PC-3 (cell line): ENCODE measurements around the gene CLTCL1. TPM values are rescaled to one million over a fixed set of nuclear protein-coding genes. Genes with fewer than 3 reads are reported as not detected.

Experiments
- ATAC-seq: fragments of 200-7000 bp; cut with Tn5 transposase; 2 replicates; pipeline ENCODE4 v1.9.1; 2020; ENCODE audit warnings: mild to moderate bottlenecking, moderate library complexity
- BruUV-seq: library from RNA; stranded (reverse); fragments of 400-500 nt; replicated peaks from 2 replicates; lab custom pipeline; 2021; lab: Mats Ljungman, UMichigan
- CTCF ChIA-PET: fragments of 300-600 bp; sonication (Branson Sonifier 250); formaldehyde crosslinking; loops from one replicate; lab custom pipeline; 2022; ENCODE audit warnings: antibody characterized with exemption; lab: Charles Lee
- POLR2A ChIA-PET: fragments of 300-600 bp; sonication (Branson Sonifier 250); formaldehyde crosslinking; loops from one replicate; lab custom pipeline; 2022; ENCODE audit warnings: antibody characterized with exemption; ENCODE audit not compliant: unreplicated experiment; lab: Charles Lee
- DNase-seq: peaks from one replicate; pipeline ENCODE4 v3.0.0-alpha.2; 2015
- H2AFZ ChIP-seq: fragments of 300-600 bp; sonication (generic); 2 replicates; pipeline ENCODE4 v1.6.0; 2016; ENCODE audit warnings: antibody characterized with exemption, low read length
- H3F3A ChIP-seq: fragments of 300-600 bp; sonication (generic); one replicate; pipeline ENCODE4 v1.6.0; 2017; ENCODE audit warnings: antibody characterized with exemption, low read length, control low read depth, mild to moderate bottlenecking; ENCODE audit not compliant: unreplicated experiment
- H3K27ac ChIP-seq: fragments of 300-600 bp; sonication (generic); 2 replicates; pipeline ENCODE4 v1.5.1; 2016; ENCODE audit warnings: mild to moderate bottlenecking, low read length
- H3K27me3 ChIP-seq: fragments of 300-600 bp; sonication (generic); 2 replicates; pipeline ENCODE4 v1.6.1; 2016; ENCODE audit warnings: low read length, mixed read lengths
- H3K36me3 ChIP-seq: fragments of 300-600 bp; sonication (generic); 2 replicates; pipeline ENCODE4 v1.6.1; 2016; ENCODE audit warnings: low read depth, mixed run types, low read length, mixed read lengths
- H3K4me1 ChIP-seq: fragments of 300-600 bp; sonication (generic); 2 replicates; pipeline ENCODE4 v1.5.1; 2016; ENCODE audit warnings: low read length; ENCODE audit not compliant: insufficient read depth
- H3K4me2 ChIP-seq: fragments of 300-600 bp; sonication (generic); 2 replicates; pipeline ENCODE4 v1.6.0; 2016; ENCODE audit warnings: low read length
- H3K4me3 ChIP-seq: fragments of 300-600 bp; sonication (generic); 2 replicates; pipeline ENCODE4 v1.5.1; 2016; ENCODE audit warnings: mild to moderate bottlenecking, low read length, mixed read lengths
- H3K79me2 ChIP-seq: fragments of 300-600 bp; sonication (generic); 2 replicates; pipeline ENCODE4 v1.6.1; 2017; ENCODE audit warnings: low read length, mixed read lengths
- H3K9ac ChIP-seq: fragments of 300-600 bp; sonication (generic); 2 replicates; pipeline ENCODE4 v1.6.0; 2016; ENCODE audit warnings: mild to moderate bottlenecking, low read length
- H3K9me2 ChIP-seq: fragments of 300-600 bp; sonication (generic); replicated peaks from 2 replicates; pipeline ENCODE4 v1.6.1; 2016; ENCODE audit warnings: mixed run types, low read length, mixed read lengths
- H3K9me3 ChIP-seq: fragments of 300-600 bp; sonication (generic); 2 replicates; pipeline ENCODE4 v1.6.1; 2016; ENCODE audit warnings: low read length, mixed read lengths
- H4K20me1 ChIP-seq: fragments of 300-600 bp; sonication (generic); 2 replicates; pipeline ENCODE4 v1.6.1; 2016; ENCODE audit warnings: low read length, mixed read lengths
- CTCF ChIP-seq: fragments of 300-600 bp; sonication (generic); conservative IDR thresholded peaks from 2 replicates; pipeline ENCODE4 v1.5.1; 2017; ENCODE audit warnings: antibody characterized with exemption, low read depth, mild to moderate bottlenecking, low read length
- EZH2 ChIP-seq: fragments of 300-600 bp; sonication (generic); IDR thresholded peaks from one replicate; pipeline ENCODE4 v1.6.1; 2017; ENCODE audit warnings: antibody characterized with exemption, mild to moderate bottlenecking, low read length; ENCODE audit not compliant: unreplicated experiment
- EZH2phosphoT487 ChIP-seq: fragments of 300-600 bp; sonication (generic); IDR thresholded peaks from 2 replicates; pipeline ENCODE4 v1.6.1; 2018; ENCODE audit warnings: mild to moderate bottlenecking, antibody characterized with exemption, low read length, borderline replicate concordance
- intact Hi-C: fragments of 100-400 bp; cut with micrococcal nuclease; formaldehyde crosslinking; loops from 2 replicates; pipeline ENCODE4 v1.9.0; 2023
- total RNA-seq: library from RNA; depleted of rRNA; stranded (reverse); fragments of >200 nt; gene quantifications from 2 replicates; pipeline ENCODE4 v1.2.3, GENCODE V29; 2014

The CLTCL1 gene
- total RNA-seq, 1 experiment from 2014 or later, result 5.5 TPM

GRCh38 chr22:19179497-19180048, 111.9 kb downstream of the CLTCL1 start:
- Histone ChIP-seq H3K27me3 (no peaks in the 10 kb centered on the region), H3K9me2 (no peaks in the 10 kb centered on the region), H4K20me1 (no peaks in the 10 kb centered on the region), H3K4me1 (no peaks in the 10 kb centered on the region; the same call in 1 of the 2 replicates), H3K79me2 (peaks cover 30% of the 10 kb centered on the region), H2AFZ (peak overlapping the region; percentile 89), H3F3A (no peaks in the 10 kb centered on the region), H3K4me2 (peak overlapping the region; percentile 90), H3K36me3 (no peaks in the 10 kb centered on the region), H3K4me3 (peak overlapping the region; percentile 88), H3K9me3 (no peaks in the 10 kb centered on the region), H3K9ac (peak overlapping the region; percentile 56), H3K27ac (peak overlapping the region; percentile 42)
- intact Hi-C loops, result loop anchor here (2.0 kb wide), 3 partner anchors 35 to 107 kb away; partner anchors contain the start of gene ESS2
- POLR2A ChIA-PET, result interaction anchor here (0.9 kb wide), 1 partner anchor 35 kb away, joined by 6 read pairs; the partner anchor contains the start of gene ESS2
- ATAC-seq (peak; percentile 59), DNase-seq (peak; percentile 69)
- TF ChIP-seq EZH2phosphoT487 (no peak), EZH2 (no peak), CTCF (peak; percentile 74)
- no TSS peak for BruUV-seq
- CTCF ChIA-PET, result interaction anchor here (0.6 to 1.3 kb wide), 3 partner anchors 35 to 120 kb away, joined by 3 to 5 read pairs (median 3); partner anchors contain the start of gene ESS2

GRCh38 chr22:19178657-19179496, 112.6 kb downstream of the CLTCL1 start, which contains the start of gene SLC25A1:
Gene SLC25A1, minus strand, starts transcription at chr22:19178736. Its CDS starts 63 bp downstream, at chr22:19178673.
- ChIA-PET POLR2A (interaction anchor here (0.6 to 0.9 kb wide), 2 partner anchors 23 to 34 kb away, joined by 3 to 6 read pairs; partner anchors contain the start of gene ESS2), CTCF (interaction anchor here (0.6 to 1.3 kb wide), 3 partner anchors 112 to 121 kb away, joined by 3 to 7 read pairs (median 5); partner anchors contain the start of gene CLTCL1)

More at GRCh38 chr22:19178657-19179496, 112.6 kb downstream of the CLTCL1 start, which contains the start of gene SLC25A1:
- DNase-seq, result peak; percentile 85
- Histone ChIP-seq H3K4me1 (peaks cover under 1% of the 10 kb centered on the region; the same call in 1 of the 2 replicates), H3K27ac (peak within 1 kb of the TSS; percentile 42), H3K4me3 (peak within 1 kb of the TSS; percentile 88), H4K20me1 (no peaks in the 10 kb centered on the region), H3K9me2 (no peaks in the 10 kb centered on the region), H2AFZ (peak within 1 kb of the TSS; percentile 89), H3K9me3 (no peaks in the 10 kb centered on the region), H3K36me3 (no peaks in the 10 kb centered on the region), H3K4me2 (peak within 1 kb of the TSS; percentile 90), H3F3A (no peaks in the 10 kb centered on the region), H3K9ac (peak within 1 kb of the TSS; percentile 81), H3K27me3 (no peaks in the 10 kb centered on the region), H3K79me2 (peaks cover 37% of the 10 kb centered on the region)
- intact Hi-C loops, result loop anchor here (2.0 kb wide), 3 partner anchors 34 to 108 kb away; partner anchors contain the start of gene ESS2
- TF ChIP-seq CTCF (no peak), EZH2 (no peak), EZH2phosphoT487 (no peak)
- peak; percentile 82 for ATAC-seq
- TSS peak; percentile 47 for BruUV-seq
